Smooth muscle cell (in vitro differentiated cells): Measurements from ENCODE around the gene RHOBTB1. TPM values are rescaled to one million over a fixed set of nuclear protein-coding genes. Genes with fewer than 3 reads are reported as not detected.

Source experiments
- DNase-seq: peaks from one replicate; lab custom pipeline; 2025; ENCODE audit not compliant: unreplicated experiment; lab: John Stamatoyannopoulos, UW
- H2AFZ ChIP-seq: fragments of 200-600 bp; sonication (generic); 2 replicates; pipeline ENCODE4 v1.6.0; 2016; ENCODE audit warnings: antibody characterized with exemption, low read depth, mild to moderate bottlenecking
- H3F3A ChIP-seq: fragments of 200-600 bp; sonication (generic); 2 replicates; pipeline ENCODE4 v1.6.0; 2017; ENCODE audit warnings: antibody characterized with exemption, low read depth
- H3K27ac ChIP-seq: fragments of 200-600 bp; sonication (generic); 2 replicates; pipeline ENCODE4 v1.5.1; 2016; ENCODE audit warnings: low read depth, mild to moderate bottlenecking
- H3K27me3 ChIP-seq: fragments of 200-600 bp; sonication (generic); 2 replicates; pipeline ENCODE4 v1.6.1; 2016; ENCODE audit warnings: low read depth, mild to moderate bottlenecking
- H3K36me3 ChIP-seq: fragments of 200-600 bp; sonication (generic); 2 replicates; pipeline ENCODE4 v1.5.1; 2016; ENCODE audit warnings: low read depth
- H3K4me1 ChIP-seq: fragments of 200-600 bp; sonication (generic); 2 replicates; pipeline ENCODE4 v1.5.1; 2016; ENCODE audit warnings: low read depth
- H3K4me2 ChIP-seq: fragments of 200-600 bp; sonication (generic); 2 replicates; pipeline ENCODE4 v1.6.0; 2016; ENCODE audit warnings: mild to moderate bottlenecking
- H3K4me3 ChIP-seq: fragments of 200-600 bp; sonication (generic); 2 replicates; pipeline ENCODE4 v1.5.1; 2016; ENCODE audit warnings: mild to moderate bottlenecking
- H3K79me2 ChIP-seq: fragments of 200-600 bp; sonication (generic); 2 replicates; pipeline ENCODE4 v1.6.0; 2016; ENCODE audit warnings: low read depth, mild to moderate bottlenecking
- H3K9ac ChIP-seq: fragments of 200-600 bp; sonication (generic); 2 replicates; pipeline ENCODE4 v1.6.0; 2016; ENCODE audit warnings: low read depth
- H3K9me3 ChIP-seq: fragments of 200-600 bp; sonication (generic); replicated peaks from 2 replicates; pipeline ENCODE4 v1.5.1; 2016; ENCODE audit warnings: low read depth
- H4K20me1 ChIP-seq: fragments of 200-600 bp; sonication (generic); 2 replicates; pipeline ENCODE4 v1.6.0; 2016; ENCODE audit warnings: low read depth
- WGBS: methylation state at CpG from one replicate; pipeline ENCODE4 v1.1.7; 2016; ENCODE audit warnings: low lambda C conversion rate; 5-methylcytosine and 5-hydroxymethylcytosine counted together
- polyA plus RNA-seq: library from polyadenylated mRNA; unstranded; fragments of >200 nt; fragmentation: Nextera tagmentation; extraction: Ambion mirVana; gene quantifications from 2 replicates; pipeline ENCODE4 v1.2.1, GENCODE V29; 2016
- total RNA-seq: library from RNA; depleted of rRNA; stranded (reverse); fragments of >200 nt; gene quantifications from 2 replicates; pipeline ENCODE4 v1.2.3, GENCODE V29; 2014
- TF ChIP-seq, protein P1 (sequence below): fragments of 200-600 bp; sonication (generic); IDR thresholded peaks from 2 replicates; pipeline ENCODE4 v1.5.1; 2017; ENCODE audit warnings: borderline replicate concordance, mild to moderate bottlenecking, antibody characterized with exemption; ENCODE audit not compliant: insufficient read depth, poor library complexity, severe bottlenecking

RHOBTB1 gene
- total and polyA plus RNA-seq, 2 experiments from 2014 or later = 33.7 to 49.1 TPM

- Histone ChIP-seq H4K20me1 (no peaks in the 10 kb centered on the region), H3K27me3 (no peaks in the 10 kb centered on the region), H3K4me2 (no peak overlapping the region), H3F3A (peaks cover 20% of the 10 kb centered on the region), H3K4me3 (no peak overlapping the region), H3K27ac (no peak overlapping the region), H3K4me1 (peaks cover 13% of the 10 kb centered on the region), H3K9ac (no peak overlapping the region), H3K36me3 (no peaks in the 10 kb centered on the region), H3K79me2 (no peaks in the 10 kb centered on the region), H3K9me3 (no peaks in the 10 kb centered on the region), H2AFZ (no peak overlapping the region)
- DNase-seq = no peak
- TF ChIP-seq, protein P1, sequence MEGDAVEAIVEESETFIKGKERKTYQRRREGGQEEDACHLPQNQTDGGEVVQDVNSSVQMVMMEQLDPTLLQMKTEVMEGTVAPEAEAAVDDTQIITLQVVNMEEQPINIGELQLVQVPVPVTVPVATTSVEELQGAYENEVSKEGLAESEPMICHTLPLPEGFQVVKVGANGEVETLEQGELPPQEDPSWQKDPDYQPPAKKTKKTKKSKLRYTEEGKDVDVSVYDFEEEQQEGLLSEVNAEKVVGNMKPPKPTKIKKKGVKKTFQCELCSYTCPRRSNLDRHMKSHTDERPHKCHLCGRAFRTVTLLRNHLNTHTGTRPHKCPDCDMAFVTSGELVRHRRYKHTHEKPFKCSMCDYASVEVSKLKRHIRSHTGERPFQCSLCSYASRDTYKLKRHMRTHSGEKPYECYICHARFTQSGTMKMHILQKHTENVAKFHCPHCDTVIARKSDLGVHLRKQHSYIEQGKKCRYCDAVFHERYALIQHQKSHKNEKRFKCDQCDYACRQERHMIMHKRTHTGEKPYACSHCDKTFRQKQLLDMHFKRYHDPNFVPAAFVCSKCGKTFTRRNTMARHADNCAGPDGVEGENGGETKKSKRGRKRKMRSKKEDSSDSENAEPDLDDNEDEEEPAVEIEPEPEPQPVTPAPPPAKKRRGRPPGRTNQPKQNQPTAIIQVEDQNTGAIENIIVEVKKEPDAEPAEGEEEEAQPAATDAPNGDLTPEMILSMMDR = no peak
- 96% methylated on average over 7 of the region's 7 CpGs for WGBS
Measured at GRCh38 chr10:60952846-60953220, 8.8 kb upstream of the RHOBTB1 start.

DNA sequence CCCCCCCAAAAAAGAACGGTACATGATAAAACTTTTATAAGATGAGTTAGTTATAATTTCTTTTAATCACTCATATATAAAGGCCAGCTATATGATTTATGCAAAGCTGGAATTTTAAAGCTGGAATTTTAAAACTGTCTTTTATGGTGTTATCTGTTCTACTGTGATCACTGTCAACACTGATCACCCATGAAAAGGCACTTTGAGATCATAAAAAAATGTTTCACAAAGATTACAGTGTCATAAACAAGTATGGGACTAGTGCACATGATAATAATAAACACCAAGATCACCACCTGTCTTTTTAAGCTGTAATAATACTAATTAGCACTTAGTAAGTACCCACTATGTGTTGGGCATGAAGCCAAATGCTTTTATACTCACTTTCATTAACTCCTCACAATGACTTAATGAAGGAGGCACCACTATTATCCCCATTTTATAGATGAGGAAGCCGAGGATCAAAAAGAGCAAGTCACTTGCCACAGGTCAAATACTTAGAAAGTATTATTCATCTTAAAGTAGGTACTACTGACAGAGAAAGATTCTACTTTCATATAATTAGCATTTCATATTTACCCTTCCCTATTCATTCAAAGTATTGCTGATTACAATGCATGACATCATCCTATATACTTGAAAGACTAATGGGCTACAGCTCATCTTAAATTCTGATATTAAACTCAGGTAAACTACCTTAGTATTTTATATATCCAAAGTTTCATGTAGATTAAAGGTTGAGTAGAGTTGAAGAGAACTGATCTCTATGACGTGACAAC, 8.3 kb upstream of the RHOBTB1 start:
- H3K9ac ChIP-seq = no peak overlapping the region
- no peak for DNase-seq
- H3K79me2 ChIP-seq = no peaks in the 10 kb centered on the region
- H3K9me3 ChIP-seq = no peaks in the 10 kb centered on the region
- peaks cover 13% of the 10 kb centered on the region for H3K4me1 ChIP-seq
- no peaks in the 10 kb centered on the region for H3K27me3 ChIP-seq
- WGBS = 92% methylated on average over 3 of the region's 3 CpGs
- H3K4me3 ChIP-seq = no peak overlapping the region
- peaks cover 20% of the 10 kb centered on the region for H3F3A ChIP-seq
- no peaks in the 10 kb centered on the region for H3K36me3 ChIP-seq
- no peak overlapping the region for H3K4me2 ChIP-seq
- H2AFZ ChIP-seq = no peak overlapping the region
- no peak overlapping the region for H3K27ac ChIP-seq
- TF ChIP-seq, protein P1 = no peak
- no peaks in the 10 kb centered on the region for H4K20me1 ChIP-seq

DNA sequence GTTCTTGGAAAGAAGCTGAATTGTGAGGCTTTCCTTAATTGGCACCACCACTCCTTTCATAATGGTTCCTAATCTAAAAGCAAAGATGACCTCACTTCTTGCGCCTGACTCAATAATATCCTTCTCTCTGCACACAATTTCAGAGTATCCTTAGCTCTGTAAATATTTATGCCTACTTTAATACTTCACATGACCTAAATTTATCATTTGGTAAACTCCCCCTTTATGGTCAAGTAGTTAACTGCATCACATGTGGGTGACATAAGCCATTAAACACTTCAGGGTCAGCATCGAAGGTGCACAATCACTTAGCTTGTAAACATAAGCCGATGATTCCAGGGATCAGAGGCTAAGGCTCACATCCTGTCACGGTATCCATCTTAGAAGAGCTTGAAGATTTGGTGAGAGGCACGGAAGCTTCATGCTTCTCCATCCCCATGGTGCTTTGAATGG, 7.3 kb upstream of the RHOBTB1 start:
- no peak for DNase-seq
- H3K27ac ChIP-seq = no peak overlapping the region

More for the DNA sequence above, 7.3 kb upstream of the RHOBTB1 start:
- H3K36me3 ChIP-seq = no peaks in the 10 kb centered on the region
- H3K79me2 ChIP-seq = no peaks in the 10 kb centered on the region
- H3K9ac ChIP-seq = no peak overlapping the region
- H3K9me3 ChIP-seq = no peaks in the 10 kb centered on the region
- H3K4me1 ChIP-seq = peaks cover 7% of the 10 kb centered on the region
- H3K4me3 ChIP-seq = no peak overlapping the region
- no peaks in the 10 kb centered on the region for H4K20me1 ChIP-seq
- TF ChIP-seq, protein P1 = no peak
- WGBS = 51% methylated on average over 5 of the region's 5 CpGs
- H3K27me3 ChIP-seq = no peaks in the 10 kb centered on the region
- H3F3A ChIP-seq = peaks cover 11% of the 10 kb centered on the region
- H3K4me2 ChIP-seq = no peak overlapping the region
- H2AFZ ChIP-seq = no peak overlapping the region
